Neural cell (in vitro differentiated cells): ENCODE results near the gene OPA1.
"Not testable (repeated sequence)": the region's sequence is repeated elsewhere in the genome, so short reads cannot be mapped to it uniquely, and the experiment has no call there.

Experiments used
- EP300 ChIP-seq: fragments of 450-650 bp; conservative IDR thresholded peaks from 2 replicates; pipeline ENCODE4 v1.6.1; 2014; ENCODE audit warnings: antibody characterized with exemption, mild to moderate bottlenecking, moderate library complexity; ENCODE audit not compliant: poor library complexity, severe bottlenecking
- EZH2 ChIP-seq: fragments of 200-600, 300-800 bp; shearing (Covaris generic), sonication (generic); IDR thresholded peaks from 2 replicates; pipeline ENCODE4 v1.6.1; 2014; ENCODE audit warnings: antibody characterized with exemption, low read length, borderline replicate concordance, mild to moderate bottlenecking; ENCODE audit not compliant: insufficient read depth, poor library complexity, severe bottlenecking
- POLR2AphosphoS5 ChIP-seq: IDR thresholded peaks from 2 replicates; pipeline ENCODE4 v1.6.1; 2012
- RAD21 ChIP-seq: fragments of 450-650 bp; conservative IDR thresholded peaks from 2 replicates; pipeline ENCODE4 v1.6.1; 2014; ENCODE audit warnings: antibody characterized with exemption, mild to moderate bottlenecking, moderate library complexity
- SMC3 ChIP-seq: fragments of 450-650 bp; conservative IDR thresholded peaks from 2 replicates; pipeline ENCODE4 v1.6.1; 2014; ENCODE audit warnings: antibody characterized with exemption, mild to moderate bottlenecking, moderate library complexity; ENCODE audit not compliant: poor library complexity
- TAF1 ChIP-seq: IDR thresholded peaks from 2 replicates; pipeline ENCODE4 v1.6.1; 2012; ENCODE audit warnings: low read depth
- TF ChIP-seq, protein P1 (sequence below): fragments of 450-650 bp; IDR thresholded peaks from 2 replicates; pipeline ENCODE4 v1.5.1; 2014; ENCODE audit warnings: antibody characterized with exemption, mild to moderate bottlenecking, moderate library complexity; ENCODE audit not compliant: poor library complexity, severe bottlenecking
- TF ChIP-seq, protein P2 (sequence below): IDR thresholded peaks from 2 replicates; pipeline ENCODE4 v1.6.1; 2012; ENCODE audit warnings: borderline replicate concordance

DNA sequence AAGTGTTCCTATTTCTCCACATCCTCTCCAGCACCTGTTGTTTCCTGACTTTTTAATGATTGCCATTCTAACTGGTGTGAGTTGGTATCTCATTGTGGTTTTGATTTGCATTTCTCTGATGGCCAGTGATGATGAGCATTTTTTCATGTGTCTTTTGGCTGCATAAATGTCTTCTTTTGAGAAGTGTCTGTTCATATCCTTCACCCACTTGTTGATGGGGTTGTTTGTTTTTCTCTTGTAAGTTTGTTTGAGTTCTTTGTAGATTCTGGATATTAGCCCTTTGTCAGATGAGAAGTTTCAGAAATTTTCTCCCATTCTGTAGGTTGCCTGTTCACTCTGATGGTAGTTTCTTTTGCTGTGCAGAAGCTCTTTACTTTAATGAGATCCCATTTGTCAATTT lies 13.9 kb downstream of the OPA1 start:
- TF ChIP-seq, protein P1, sequence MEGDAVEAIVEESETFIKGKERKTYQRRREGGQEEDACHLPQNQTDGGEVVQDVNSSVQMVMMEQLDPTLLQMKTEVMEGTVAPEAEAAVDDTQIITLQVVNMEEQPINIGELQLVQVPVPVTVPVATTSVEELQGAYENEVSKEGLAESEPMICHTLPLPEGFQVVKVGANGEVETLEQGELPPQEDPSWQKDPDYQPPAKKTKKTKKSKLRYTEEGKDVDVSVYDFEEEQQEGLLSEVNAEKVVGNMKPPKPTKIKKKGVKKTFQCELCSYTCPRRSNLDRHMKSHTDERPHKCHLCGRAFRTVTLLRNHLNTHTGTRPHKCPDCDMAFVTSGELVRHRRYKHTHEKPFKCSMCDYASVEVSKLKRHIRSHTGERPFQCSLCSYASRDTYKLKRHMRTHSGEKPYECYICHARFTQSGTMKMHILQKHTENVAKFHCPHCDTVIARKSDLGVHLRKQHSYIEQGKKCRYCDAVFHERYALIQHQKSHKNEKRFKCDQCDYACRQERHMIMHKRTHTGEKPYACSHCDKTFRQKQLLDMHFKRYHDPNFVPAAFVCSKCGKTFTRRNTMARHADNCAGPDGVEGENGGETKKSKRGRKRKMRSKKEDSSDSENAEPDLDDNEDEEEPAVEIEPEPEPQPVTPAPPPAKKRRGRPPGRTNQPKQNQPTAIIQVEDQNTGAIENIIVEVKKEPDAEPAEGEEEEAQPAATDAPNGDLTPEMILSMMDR: not testable (repeated sequence)
- TF ChIP-seq SMC3, EZH2, RAD21, EP300, POLR2AphosphoS5, TAF1: not testable (repeated sequence)
- TF ChIP-seq, protein P2, sequence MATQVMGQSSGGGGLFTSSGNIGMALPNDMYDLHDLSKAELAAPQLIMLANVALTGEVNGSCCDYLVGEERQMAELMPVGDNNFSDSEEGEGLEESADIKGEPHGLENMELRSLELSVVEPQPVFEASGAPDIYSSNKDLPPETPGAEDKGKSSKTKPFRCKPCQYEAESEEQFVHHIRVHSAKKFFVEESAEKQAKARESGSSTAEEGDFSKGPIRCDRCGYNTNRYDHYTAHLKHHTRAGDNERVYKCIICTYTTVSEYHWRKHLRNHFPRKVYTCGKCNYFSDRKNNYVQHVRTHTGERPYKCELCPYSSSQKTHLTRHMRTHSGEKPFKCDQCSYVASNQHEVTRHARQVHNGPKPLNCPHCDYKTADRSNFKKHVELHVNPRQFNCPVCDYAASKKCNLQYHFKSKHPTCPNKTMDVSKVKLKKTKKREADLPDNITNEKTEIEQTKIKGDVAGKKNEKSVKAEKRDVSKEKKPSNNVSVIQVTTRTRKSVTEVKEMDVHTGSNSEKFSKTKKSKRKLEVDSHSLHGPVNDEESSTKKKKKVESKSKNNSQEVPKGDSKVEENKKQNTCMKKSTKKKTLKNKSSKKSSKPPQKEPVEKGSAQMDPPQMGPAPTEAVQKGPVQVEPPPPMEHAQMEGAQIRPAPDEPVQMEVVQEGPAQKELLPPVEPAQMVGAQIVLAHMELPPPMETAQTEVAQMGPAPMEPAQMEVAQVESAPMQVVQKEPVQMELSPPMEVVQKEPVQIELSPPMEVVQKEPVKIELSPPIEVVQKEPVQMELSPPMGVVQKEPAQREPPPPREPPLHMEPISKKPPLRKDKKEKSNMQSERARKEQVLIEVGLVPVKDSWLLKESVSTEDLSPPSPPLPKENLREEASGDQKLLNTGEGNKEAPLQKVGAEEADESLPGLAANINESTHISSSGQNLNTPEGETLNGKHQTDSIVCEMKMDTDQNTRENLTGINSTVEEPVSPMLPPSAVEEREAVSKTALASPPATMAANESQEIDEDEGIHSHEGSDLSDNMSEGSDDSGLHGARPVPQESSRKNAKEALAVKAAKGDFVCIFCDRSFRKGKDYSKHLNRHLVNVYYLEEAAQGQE: not testable (repeated sequence)
